GM18505 (cell line): ENCODE data around the gene SLC12A5.

Experiments
- ATAC-seq: cut with Tn5 transposase; IDR thresholded peaks from one replicate; pipeline ENCODE4 v1.9.1; 2021; ENCODE audit not compliant: unreplicated experiment
- POLR2A ChIP-seq: IDR thresholded peaks from 4 replicates; pipeline ENCODE4 v1.6.1; 2011; ENCODE audit warnings: borderline replicate concordance; ENCODE audit not compliant: insufficient read depth, insufficient read length; ENCODE audit errors: extremely low read depth

The SLC12A5 gene

DNA sequence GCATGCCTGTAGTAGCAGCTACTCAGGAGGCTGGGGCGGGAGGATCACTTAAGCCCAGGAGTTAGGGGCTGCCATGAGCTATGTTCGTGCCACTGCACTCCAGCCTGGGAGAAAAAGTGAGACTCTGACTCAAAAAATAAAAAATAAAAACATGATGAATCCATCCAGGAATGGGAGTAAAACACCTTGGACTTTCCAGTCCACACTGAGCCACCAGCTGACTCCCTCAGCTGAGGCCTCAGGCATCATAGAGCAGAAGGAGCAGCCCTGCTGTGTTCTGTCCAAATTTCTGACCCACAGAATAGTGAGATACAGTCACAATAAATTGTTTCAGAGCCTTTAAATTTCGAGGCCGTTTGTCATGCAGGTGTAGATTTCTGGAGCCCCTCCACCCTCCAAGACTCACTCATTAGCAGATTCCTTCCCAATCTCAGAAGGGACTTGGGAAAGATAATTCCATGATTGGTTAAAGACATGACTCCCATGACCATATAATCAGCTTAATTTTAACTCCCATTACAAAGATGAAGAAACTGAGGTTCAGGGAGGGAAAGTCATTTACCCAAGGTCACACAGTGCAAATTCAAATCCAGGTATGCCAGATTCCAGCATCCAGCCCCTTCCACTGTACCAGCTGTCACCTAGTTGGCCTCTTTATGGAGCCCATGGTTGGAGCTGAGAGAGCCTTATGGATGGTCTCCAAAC is 29.3 kb upstream of the SLC12A5 start:
- no peak for ATAC-seq
- no peak for TF ChIP-seq POLR2A

DNA sequence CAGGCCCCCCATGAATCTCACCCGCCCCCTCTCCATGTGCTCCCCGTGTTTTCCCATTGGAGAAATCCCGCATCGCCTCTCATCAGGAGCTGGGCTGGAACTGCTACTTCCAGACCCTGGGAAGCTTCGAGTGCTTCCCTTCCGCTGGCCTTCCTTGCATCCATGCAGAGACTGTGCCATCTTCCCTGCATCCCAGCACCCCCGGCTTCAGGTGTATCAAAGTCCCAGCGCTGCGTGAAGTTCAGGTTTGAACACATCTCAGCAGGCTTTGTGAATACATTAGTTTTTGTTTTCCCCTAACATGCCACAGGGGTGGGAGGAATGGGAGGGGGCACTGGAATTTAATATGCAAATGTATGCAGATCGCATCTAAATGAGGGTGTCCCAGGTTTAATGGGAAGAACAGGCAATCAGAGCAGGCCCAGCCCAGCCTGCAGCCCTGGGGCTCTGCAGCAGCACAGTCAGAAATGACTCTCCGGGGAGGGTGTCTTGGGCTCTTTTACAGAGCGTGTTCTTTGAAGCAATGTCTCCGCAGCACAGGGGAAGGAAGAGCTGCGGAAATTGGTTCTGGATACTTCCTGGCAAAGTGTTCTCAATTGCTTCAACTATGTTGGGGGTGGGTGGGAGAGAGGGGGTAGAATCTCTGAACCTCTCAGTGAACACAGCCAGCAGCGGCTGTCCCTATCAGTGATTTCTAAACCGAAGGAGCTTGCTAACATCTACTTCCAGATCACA is 28.6 kb upstream of the SLC12A5 start:
- ATAC-seq = no peak
- no peak for TF ChIP-seq POLR2A

GRCh38 chr20:46001498-46001897 is 27.5 kb upstream of the SLC12A5 start:
- no peak for ATAC-seq
- TF ChIP-seq POLR2A = no peak

DNA sequence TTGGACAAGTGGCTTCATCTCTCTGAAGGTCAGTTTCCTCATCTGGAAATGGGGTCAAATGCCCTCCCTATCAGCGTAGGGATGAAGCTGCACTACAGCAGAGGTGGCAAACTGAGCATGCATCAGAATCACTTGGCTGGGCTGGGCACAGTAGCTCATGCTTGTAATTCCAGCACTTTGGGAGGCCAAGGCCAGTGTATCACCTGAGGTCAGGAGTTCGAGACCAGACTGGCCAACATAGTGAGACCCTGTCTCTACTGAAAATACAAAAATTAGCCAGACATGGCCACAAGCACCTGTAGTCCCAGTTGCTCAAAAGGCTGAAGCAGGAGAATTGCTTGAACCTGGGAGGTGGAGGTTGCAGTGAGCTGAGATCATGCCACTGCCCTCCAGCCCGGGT is 27.0 kb upstream of the SLC12A5 start:
- ATAC-seq = no peak
- no peak for TF ChIP-seq POLR2A

DNA sequence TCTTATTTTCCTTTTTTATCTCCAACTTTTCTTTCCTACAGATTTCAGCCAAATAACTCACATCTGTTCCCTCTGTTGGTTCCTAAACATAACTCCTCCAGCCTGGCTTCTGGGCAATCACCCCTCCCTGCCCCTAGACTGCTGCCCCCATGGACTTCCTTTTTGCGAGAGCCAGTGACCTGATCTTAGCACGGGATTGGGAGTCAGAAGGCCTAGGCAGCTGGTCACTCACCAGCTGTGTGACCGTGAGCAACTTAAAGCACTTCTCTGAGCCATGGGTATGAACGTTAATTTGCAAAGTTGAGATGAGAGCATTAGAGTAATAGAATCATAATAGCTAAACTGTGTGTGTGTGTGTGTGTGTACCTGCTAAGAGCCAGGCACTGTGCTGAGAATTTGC is 24.8 kb upstream of the SLC12A5 start:
- no peak for ATAC-seq

DNA sequence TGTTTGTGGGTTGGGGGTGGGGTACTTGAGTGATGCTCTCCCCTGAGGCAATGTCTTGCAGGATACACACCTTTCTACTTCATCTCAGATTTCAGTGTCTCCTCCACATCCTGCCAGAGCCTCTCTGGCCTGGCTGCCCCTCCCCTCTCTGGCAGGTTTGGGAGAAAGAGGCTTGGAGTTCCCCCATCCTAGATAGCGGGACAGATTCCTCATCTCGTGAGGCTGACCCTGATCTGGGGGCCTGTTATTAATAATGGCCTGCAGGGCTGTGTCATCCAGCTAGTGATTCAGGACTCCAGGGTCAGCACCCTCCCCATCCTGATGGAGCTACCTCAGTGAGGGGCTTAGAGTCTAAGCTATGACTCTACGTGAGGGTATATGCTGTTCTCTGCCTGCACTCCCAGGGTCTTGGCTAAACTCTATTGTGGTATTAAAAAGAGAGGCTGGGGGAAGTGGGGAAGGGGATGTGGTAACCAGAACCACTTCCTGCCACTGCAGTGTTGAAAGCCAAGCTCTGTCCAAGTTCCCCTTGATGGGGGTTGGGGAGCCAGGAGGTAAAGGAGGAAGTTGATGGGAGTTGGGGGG is 24.0 kb upstream of the SLC12A5 start:
- no peak for ATAC-seq
- TF ChIP-seq POLR2A = no peak

More for the DNA sequence above, 24.8 kb upstream of the SLC12A5 start:
- TF ChIP-seq POLR2A = no peak

- no peak for TF ChIP-seq POLR2A
- no peak for ATAC-seq
Measured at GRCh38 chr20:46006022-46006705, 22.9 kb upstream of the SLC12A5 start.

- ATAC-seq = no peak
- no peak for TF ChIP-seq POLR2A
Measured at GRCh38 chr20:46006964-46007363, 22.1 kb upstream of the SLC12A5 start.

DNA sequence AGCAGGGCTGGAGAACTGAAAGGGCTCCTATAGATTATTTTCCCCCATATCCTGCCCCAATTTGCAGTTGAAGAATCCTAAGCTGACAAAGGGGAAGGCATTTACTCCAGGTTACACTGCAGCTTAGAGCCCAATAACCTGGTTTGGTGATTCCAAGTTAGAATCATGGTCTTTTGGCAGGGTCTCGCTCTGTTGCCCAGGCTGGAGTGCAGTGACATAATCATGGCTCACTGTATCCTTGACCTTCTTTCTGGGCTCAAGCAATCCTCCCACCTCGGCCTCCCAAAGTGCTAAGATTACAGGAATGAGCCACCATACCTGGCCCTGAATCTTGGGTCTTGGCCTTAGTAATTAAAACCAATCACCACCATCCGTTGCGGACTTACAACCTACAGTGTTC is 21.3 kb upstream of the SLC12A5 start:
- TF ChIP-seq POLR2A = no peak
- ATAC-seq = no peak

GRCh38 chr20:46009816-46010215 is 19.2 kb upstream of the SLC12A5 start:
- TF ChIP-seq POLR2A = no peak
- no peak for ATAC-seq

- no peak for TF ChIP-seq POLR2A
- no peak for ATAC-seq
Measured at GRCh38 chr20:46010491-46011391, 18.3 kb upstream of the SLC12A5 start.

DNA sequence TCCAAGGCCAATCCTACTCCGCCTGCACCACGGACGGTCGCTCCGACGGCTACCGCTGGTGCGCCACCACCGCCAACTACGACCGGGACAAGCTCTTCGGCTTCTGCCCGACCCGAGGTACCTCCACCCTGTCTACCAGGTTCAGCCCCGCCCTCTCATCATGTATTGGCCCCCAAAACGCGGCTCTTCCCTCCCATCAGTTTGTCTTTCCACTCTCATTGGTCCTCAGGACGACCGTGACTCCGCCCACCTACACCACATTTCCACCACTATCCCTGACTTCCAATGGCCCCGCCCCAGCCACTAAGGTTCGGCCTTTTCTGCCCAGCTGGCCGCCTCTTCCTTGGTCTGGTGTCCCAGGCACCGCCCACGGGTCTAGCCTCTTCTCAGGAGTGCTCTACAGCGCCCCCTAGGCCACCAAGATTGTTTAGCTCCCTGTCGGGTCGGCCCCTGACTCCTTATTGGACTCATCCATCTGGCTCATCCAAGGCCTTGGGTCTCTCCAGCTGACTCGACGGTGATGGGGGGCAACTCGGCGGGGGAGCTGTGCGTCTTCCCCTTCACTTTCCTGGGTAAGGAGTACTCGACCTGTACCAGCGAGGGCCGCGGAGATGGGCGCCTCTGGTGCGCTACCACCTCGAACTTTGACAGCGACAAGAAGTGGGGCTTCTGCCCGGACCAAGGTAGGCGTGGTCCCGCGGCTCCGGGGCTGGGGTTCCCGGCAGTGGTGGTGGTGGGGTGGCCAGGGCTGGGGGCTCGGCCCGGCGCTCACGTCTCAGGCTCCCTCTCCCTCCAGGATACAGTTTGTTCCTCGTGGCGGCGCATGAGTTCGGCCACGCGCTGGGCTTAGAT is 17.2 kb upstream of the SLC12A5 start:
- ATAC-seq = no peak

DNA sequence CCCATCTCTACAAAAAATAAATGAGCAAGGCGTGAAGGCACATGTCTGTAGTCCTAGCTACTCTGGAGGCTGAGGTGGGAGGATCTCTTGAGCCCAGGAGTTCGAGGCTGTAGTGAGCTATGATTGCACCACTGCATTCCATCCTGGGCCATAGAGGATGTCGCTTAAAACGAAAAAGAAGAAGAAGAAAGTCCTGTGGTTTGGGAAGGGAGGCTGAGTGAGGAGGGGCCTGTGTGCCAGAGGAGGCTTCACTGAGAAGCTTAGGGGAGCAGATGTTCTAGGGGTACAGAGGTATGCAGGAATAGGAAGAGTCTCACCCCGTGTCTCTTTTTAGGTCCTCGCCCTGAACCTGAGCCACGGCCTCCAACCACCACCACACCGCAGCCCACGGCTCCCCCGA is 16.1 kb upstream of the SLC12A5 start:
- TF ChIP-seq POLR2A = no peak
- ATAC-seq = no peak

More for the DNA sequence above, 17.2 kb upstream of the SLC12A5 start:
- no peak for TF ChIP-seq POLR2A
